Lung microvascular endothelial cell (primary cell): ENCODE data around the gene NUP160. TPM values are rescaled to one million over a fixed set of nuclear protein-coding genes. Genes with fewer than 3 reads are reported as not detected.
"Not testable (repeated sequence)": the region's sequence is repeated elsewhere in the genome, so short reads cannot be mapped to it uniquely, and the experiment has no call there.

Experiments used
- DNase-seq, 2 donors: peaks; one replicate each; pipeline versions ENCODE4 v3.0.0 to v3.0.0-alpha.2; 2010; ENCODE audit warnings: low read depth in 2 of 2
- total RNA-seq: library from RNA; depleted of rRNA; stranded (reverse); fragments of >200 nt; gene quantifications from 2 replicates; pipeline ENCODE4 v1.2.1, GENCODE V29; 2014

NUP160 gene
- total RNA-seq, 1 donor from 2014 or later, result 14.9 TPM

GRCh38 chr11:47863898-47864430 is 15.8 kb upstream of the NUP160 start:
- no peak for DNase-seq

DNA sequence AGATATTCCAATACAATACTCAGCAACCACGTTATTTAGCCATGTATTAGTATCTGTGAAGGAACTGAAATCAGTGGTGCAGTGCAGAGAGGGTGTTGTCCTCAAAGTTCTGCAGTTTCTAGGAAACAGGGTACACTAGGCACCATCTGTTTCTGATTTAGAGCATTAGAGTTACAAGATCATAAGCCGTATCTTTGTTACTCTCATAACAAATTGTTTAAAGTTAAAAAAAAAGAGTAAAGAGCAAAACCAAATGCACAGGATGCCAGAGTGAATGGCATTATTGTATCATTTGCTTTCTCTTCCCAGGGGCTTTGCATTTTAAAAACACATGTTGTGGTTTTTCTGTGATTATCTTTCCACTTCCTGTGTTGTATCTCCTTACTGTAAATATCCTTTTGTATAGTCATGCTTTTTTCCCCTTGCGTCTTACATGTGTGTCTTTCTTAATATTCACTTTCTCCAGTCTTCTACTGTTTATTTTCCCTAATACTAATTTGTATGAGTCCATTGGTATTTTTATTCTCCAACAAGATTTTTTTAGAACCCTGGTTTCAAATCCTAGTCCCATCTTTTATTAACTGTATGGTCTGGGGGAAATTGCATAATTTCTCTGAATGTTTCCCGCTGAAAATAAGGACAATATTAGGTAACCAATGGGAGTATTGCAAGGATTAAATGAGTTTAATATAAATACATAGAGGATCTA is 15.2 kb upstream of the NUP160 start:
- DNase-seq, result peak in 1 of 2 donors; percentile 62

- DNase-seq, result peak in 1 of 2 donors; percentile 69
Observed at GRCh38 chr11:47861728-47862127, 13.6 kb upstream of the NUP160 start.

- DNase-seq, result no peak
Observed at GRCh38 chr11:47860536-47860935, 12.4 kb upstream of the NUP160 start.

DNA sequence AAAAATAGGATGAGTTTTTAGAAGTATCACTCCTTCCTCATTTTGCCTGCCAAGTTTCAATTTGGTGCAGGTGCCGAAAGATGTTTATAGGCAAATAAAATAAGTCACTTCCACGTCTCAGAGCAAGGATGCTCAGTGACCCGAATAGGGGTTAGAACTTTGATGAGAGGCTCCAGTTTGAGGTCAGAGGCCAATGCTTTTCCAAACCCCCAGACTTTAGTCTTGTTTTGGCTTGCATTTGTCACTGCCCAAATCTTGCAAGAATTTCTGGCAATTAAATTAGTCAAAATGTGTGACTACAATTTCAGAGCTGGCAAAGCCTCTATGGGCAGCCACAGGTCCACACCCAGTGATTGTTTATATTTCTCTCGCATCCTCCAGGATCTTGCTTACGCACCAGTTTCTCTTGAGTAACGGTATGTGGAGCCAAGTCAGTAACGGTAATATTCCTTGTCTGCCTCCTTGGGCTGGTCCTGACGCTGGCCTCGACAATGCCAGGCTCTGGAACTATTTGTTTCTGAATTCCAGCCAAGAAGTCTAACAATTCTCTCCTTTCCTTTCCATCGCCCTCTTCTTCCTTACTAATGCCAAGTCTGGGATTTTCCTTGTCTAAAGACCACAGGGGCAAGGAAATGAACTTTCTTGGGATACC is 9.9 kb upstream of the NUP160 start:
- DNase-seq, result peak in 1 of 2 donors; percentile 72

GRCh38 chr11:47857485-47857884 is 9.3 kb upstream of the NUP160 start:
- no peak for DNase-seq

GRCh38 chr11:47856186-47856585 is 8.0 kb upstream of the NUP160 start:
- DNase-seq, result no peak

DNA sequence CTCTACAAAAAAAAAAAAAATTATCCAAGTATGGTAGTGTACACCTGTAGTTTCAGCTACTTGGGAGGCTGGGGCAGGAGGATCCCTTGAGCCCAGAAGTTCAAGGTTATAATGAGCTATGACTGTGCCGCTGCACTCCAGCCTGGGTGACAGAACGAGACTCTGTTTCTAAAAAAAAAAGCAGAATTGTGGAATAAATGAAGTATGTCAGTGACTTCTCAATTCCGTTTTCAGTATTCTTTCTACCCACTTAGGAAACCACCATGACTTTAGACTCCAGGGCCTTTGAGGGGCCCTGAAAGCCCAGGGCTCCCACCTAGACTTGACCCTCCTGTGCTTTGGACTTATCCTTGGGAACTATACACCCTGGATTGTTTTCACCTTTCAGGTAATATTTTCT is 6.5 kb upstream of the NUP160 start:
- DNase-seq, result no peak

DNA sequence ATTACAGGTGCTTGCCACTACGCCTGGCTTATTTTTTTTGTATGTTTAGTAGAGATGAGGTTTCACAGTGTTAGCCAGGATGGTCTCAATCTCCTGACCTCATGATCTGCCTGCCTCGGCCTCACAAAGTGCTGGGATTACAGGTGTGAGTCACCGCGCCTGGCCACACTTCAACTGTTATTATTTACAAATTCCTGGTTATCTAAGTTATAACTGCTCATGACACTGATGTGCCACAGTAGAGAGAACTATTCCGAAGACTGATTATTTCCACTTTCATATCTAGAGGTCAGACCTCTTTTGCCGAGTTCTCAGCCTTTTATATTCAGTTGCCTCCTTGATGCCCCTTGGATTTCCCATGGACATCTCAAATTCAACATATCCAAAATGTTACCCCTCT is 3.9 kb upstream of the NUP160 start:
- DNase-seq, result no peak

DNA sequence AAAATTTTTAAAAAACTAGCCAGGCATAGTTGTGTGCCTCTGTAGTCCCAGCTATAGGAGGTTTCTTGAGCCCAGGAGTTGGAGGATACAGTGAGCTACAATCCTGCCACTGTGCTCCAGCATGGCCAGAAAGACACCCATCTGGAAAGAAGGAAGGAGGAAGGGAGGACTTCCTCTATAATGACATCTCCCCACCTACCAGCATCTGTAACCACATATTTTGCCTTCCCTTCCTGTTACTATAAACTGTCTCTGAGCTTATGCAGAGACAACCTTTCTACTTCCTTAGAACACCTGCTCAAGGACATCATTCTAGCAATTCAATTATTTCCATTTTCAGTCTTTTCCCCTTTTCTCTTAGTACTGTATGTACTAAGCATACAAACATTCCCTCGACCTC is 2.2 kb upstream of the NUP160 start:
- DNase-seq, result no peak

GRCh38 chr11:47848700-47849155 is 578 bp upstream of the NUP160 start:
- no peak for DNase-seq

DNA sequence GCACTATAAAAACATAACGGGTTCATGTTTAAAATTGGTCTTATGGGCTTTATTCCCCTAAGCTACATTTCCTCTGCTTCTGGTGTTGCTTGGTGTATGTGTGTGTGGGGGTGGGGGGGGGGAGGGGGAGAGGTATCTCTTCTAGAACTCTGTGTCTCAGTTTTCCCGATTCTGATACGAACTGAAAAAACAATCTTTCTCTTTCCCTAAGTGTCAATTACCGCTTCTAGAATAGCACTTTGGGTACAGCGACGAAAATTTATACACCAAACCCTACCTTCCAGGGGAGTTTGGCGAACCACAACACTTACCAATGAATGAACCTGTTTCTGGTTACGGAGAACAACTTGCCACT is 636 bp downstream of the NUP160 start:
- no peak for DNase-seq

DNA sequence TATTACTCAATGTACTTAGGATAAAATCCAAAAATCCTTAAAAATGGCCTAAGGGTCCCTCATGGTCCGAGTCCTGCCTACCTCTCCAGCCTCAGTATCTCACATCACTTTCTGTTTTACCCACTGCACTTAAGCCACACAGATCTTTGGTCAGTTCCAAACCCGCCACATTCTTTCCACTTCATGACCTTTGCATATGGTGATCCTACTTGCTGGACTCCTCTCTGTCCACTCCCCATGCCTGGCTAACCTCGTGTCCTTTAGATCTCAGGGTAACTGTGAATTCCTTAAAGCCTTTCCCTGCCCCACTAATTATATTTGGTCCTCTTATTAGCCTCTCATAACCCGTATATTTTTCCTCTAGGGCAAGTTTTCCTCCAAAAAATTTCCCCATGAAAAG is 1.2 kb downstream of the NUP160 start:
- DNase-seq, result no peak

DNA sequence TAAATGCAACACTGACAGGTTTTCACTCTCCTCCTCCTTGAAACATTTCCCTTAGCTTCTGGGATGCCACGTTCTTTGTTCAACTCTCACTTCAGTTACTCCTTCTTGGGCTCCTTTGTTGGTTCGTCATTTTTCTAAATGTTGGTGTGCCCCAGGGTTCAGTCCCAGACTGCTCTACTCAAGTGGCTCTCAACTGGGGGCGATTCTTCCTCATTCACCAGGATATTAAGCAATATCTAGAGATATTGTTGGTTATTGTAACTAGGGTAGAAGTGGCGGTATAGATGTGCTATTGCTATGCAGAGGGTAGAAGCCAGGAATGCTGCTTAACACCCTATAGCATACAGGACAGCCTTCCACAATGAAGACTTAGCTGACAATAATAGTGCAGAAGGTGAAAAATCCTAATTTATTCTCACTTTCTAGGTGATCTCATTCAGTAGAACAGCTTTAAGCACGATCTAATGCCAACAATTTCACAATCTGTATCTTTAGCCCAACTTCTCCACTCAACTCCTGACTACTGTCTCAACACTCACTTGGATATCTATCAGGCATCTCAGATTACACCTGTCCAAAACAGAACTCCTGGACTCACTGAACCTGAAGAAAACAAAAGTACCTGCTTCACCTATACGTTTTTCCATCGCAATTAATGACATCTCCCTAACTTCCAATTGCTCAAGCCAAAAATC is 4.6 kb downstream of the NUP160 start:
- DNase-seq, result no peak

DNA sequence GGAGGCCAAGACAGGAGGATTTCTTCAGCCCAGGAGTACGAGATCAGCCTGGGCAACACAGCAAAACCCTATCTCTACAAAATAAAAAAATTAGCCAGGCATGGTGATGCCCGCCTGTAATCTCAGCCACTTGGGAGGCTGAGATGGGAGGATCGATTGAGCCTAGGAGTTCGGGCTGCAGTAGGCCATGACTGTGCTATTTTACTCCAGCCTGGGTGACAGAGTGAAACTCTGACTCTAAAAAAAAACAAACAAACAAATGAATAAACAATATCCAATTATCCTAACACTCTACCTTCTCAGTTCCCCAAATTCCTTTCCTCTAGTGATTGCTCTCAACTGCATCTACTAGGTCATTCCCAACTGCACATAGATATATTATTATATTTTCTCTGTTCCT is 5.4 kb downstream of the NUP160 start:
- no peak for DNase-seq

GRCh38 chr11:47837929-47838328 is 10.2 kb downstream of the NUP160 start:
- DNase-seq, result no peak

DNA sequence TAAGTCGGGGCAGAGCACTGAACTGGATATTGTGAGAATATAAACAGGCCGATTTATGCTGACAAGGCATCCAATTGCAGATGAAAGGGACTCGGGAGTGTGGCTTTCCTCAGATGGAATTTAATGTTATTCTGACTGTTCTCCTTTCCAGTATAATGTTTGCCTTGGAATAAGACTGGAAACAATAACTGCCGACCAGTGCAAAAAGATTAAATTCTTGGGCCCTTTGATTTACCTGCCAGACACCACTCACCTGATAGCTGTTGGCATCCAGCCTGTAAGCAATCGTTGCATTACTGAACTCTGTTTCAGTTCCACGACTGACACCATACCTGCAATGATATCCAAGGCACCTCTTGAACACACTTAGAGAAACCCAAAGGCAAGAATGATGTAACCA is 10.9 kb downstream of the NUP160 start:
- DNase-seq, result no peak

GRCh38 chr11:47830013-47830412 is 18.1 kb downstream of the NUP160 start:
- not testable (repeated sequence) for DNase-seq

GRCh38 chr11:47828284-47828683 is 19.9 kb downstream of the NUP160 start:
- no peak for DNase-seq

- DNase-seq, result not testable (repeated sequence)
Observed at GRCh38 chr11:47822664-47823063, 25.5 kb downstream of the NUP160 start.

- DNase-seq, result no peak
Observed at GRCh38 chr11:47819743-47820142, 28.4 kb downstream of the NUP160 start.

DNA sequence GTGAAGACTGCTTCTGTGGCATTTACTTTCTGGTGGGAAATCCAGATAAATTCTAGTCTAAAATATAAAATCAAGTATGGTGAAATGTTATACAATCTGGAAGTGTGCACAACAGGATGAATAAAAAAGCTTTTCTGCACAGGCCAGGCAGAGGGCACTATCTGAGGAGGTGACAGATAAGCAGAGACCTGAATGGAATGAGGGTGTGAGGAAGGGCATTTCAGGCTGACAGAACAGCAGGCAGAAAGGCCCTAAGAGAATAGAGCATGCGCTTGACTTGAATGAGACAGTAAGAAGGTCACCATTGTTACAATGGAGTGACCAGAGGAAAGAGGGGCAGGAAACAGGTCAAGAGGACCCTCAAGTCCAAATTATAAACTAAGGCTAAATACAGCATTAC is 47.4 kb downstream of the NUP160 start:
- DNase-seq, result no peak
